ENCODE results near the gene OPHN1.

The OPHN1 gene

GRCh38 chrX:68232206-68232605, 201.1 kb downstream of the OPHN1 start:
- DNase-seq = no peak

GRCh38 chrX:68209008-68209407, 224.3 kb downstream of the OPHN1 start:
- no peak for DNase-seq

- no peak for DNase-seq
These were observed 228.7 kb downstream of the OPHN1 start for GRCh38 chrX:68204521-68205038.

GRCh38 chrX:68203646-68204045, 229.6 kb downstream of the OPHN1 start:
- DNase-seq = no peak

- DNase-seq = no peak
These were observed 230.1 kb downstream of the OPHN1 start for GRCh38 chrX:68203211-68203610.

- DNase-seq = no peak
These were observed 234.0 kb downstream of the OPHN1 start for GRCh38 chrX:68199062-68199848.

- DNase-seq = no peak
These were observed 236.1 kb downstream of the OPHN1 start for GRCh38 chrX:68196939-68197791.

- no peak for DNase-seq
These were observed 237.7 kb downstream of the OPHN1 start for GRCh38 chrX:68195561-68195960.

- DNase-seq = no peak
These were observed 239.5 kb downstream of the OPHN1 start for GRCh38 chrX:68193786-68194185.

GRCh38 chrX:68193234-68193633, 240.1 kb downstream of the OPHN1 start:
- no peak for DNase-seq

GRCh38 chrX:68190799-68191198, 242.5 kb downstream of the OPHN1 start:
- no peak for DNase-seq

- DNase-seq = no peak
These were observed 246.6 kb downstream of the OPHN1 start for GRCh38 chrX:68186552-68187262.

- no peak for DNase-seq
These were observed 248.1 kb downstream of the OPHN1 start for GRCh38 chrX:68185161-68185560.

- DNase-seq = no peak
These were observed 249.6 kb downstream of the OPHN1 start for GRCh38 chrX:68183612-68184214.

GRCh38 chrX:68180579-68180978, 252.7 kb downstream of the OPHN1 start:
- no peak for DNase-seq

GRCh38 chrX:68179355-68179754, 253.9 kb downstream of the OPHN1 start:
- DNase-seq = no peak

- no peak for DNase-seq
These were observed 255.8 kb downstream of the OPHN1 start for GRCh38 chrX:68177542-68177941.

- no peak for DNase-seq
These were observed 257.7 kb downstream of the OPHN1 start for GRCh38 chrX:68175562-68175961.

GRCh38 chrX:68163441-68163840, 269.9 kb downstream of the OPHN1 start:
- no peak for DNase-seq

- no peak for DNase-seq
These were observed 285.4 kb downstream of the OPHN1 start for GRCh38 chrX:68147848-68148247.

GRCh38 chrX:68146054-68146453, 287.2 kb downstream of the OPHN1 start:
- DNase-seq = no peak

- no peak for DNase-seq
These were observed 293.5 kb downstream of the OPHN1 start for GRCh38 chrX:68139791-68140190.

GRCh38 chrX:68133181-68133580, 300.1 kb downstream of the OPHN1 start:
- no peak for DNase-seq

Data from NCI-H187 treated with DMSO at 0.1 percent for 48 hours (cell line).